ENCODE data around the gene JDP2.

JDP2 gene

DNA sequence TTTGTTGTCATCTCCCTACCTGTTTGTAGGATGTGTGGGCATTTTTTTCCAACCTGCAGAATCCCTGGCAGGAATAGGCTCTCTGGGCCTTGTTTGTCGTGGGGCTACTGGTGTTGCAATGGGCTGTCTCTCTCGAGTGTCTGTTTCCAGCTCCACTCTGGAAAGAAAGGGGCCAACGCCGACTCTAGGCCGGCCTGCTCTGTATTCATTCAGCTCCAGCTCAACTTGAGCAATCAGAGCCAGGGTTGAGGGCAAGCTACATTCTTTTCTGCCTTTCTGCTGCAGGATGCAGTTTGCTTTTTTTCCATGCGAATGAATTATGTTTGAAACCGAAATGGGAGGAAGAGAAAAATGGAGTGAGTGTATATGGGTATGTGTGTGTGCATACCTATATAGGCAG is 2.3 kb downstream of the JDP2 start:
- DNase-seq (ENCODE audit: low read depth): no peak
- peak overlapping the region; percentile 7 for H3K4me3 ChIP-seq (ENCODE audit: low read length)
- TF ChIP-seq, protein P1, sequence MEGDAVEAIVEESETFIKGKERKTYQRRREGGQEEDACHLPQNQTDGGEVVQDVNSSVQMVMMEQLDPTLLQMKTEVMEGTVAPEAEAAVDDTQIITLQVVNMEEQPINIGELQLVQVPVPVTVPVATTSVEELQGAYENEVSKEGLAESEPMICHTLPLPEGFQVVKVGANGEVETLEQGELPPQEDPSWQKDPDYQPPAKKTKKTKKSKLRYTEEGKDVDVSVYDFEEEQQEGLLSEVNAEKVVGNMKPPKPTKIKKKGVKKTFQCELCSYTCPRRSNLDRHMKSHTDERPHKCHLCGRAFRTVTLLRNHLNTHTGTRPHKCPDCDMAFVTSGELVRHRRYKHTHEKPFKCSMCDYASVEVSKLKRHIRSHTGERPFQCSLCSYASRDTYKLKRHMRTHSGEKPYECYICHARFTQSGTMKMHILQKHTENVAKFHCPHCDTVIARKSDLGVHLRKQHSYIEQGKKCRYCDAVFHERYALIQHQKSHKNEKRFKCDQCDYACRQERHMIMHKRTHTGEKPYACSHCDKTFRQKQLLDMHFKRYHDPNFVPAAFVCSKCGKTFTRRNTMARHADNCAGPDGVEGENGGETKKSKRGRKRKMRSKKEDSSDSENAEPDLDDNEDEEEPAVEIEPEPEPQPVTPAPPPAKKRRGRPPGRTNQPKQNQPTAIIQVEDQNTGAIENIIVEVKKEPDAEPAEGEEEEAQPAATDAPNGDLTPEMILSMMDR (conservative IDR thresholded peaks at IDR 0.05; ENCODE audit: low read depth, low read length): no peak

DNA sequence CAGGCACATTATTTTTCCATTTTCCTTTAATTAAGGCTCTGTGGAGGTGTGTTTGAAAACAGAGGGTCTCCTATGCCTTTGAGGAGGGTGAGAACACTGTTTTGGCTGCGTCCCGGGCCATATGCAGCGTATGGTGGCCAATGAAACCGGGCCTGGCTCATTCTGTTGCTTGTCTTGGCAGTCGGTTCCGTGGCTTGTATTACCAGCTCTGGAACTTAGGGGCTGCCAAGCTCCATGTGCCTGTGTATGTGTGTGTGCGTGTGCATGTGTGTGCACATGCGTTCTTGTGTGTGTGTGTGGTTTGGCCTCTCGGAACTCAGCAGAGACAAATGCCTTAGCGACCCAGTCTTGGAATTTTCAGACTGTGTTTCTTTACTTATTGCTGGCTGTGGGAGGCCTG is 2.7 kb downstream of the JDP2 start:
- TF ChIP-seq, protein P1 (conservative IDR thresholded peaks at IDR 0.05; ENCODE audit: low read depth, low read length): no peak
- no peak for DNase-seq (ENCODE audit: low read depth)
- H3K4me3 ChIP-seq (ENCODE audit: low read length): peak overlapping the region; percentile 7

DNA sequence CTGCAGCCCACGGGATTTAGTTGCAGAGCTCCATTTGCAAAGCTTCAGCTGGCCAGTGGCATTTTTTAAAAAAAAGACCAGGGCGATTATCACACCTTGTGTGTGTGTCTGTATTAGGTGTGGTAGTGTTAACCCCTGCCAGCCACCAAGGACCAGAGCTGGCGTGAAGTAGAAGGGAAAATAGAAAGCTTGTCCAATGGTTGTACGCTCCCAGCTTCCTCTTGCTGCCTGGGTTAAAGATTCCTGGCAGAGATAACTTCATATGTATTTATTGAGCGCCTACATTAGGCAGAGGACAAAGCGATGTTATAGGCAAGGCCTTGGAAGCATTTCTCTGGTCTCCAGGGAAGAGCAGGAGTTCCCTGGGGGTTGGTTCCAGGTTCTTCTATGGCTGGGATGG is 3.2 kb downstream of the JDP2 start:
- DNase-seq (ENCODE audit: low read depth): no peak
- no peak overlapping the region for H3K4me3 ChIP-seq (ENCODE audit: low read length)
- TF ChIP-seq, protein P1 (conservative IDR thresholded peaks at IDR 0.05; ENCODE audit: low read depth, low read length): no peak

DNA sequence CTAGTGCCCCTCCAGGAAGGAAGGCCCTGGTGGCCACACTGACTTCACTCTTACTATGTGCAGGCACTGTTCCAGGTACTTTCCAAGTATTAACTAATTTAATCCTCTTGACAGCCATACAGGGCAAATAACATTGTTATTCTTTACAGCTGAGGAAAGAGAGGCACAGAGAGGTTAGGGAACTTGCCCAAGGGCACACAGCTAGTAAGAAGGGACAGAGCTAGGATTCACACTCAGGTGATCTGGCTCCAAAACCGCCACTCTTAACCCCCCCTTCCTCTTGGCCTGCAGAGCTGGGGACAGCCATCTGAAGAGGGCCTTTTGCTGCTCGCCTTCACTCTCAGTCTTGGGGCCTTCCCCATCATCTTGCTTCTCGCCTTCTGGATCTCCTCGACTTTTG is 4.0 kb downstream of the JDP2 start:
- no peak for DNase-seq (ENCODE audit: low read depth)
- H3K4me3 ChIP-seq (ENCODE audit: low read length): no peak overlapping the region
- TF ChIP-seq, protein P1 (conservative IDR thresholded peaks at IDR 0.05; ENCODE audit: low read depth, low read length): no peak

DNA sequence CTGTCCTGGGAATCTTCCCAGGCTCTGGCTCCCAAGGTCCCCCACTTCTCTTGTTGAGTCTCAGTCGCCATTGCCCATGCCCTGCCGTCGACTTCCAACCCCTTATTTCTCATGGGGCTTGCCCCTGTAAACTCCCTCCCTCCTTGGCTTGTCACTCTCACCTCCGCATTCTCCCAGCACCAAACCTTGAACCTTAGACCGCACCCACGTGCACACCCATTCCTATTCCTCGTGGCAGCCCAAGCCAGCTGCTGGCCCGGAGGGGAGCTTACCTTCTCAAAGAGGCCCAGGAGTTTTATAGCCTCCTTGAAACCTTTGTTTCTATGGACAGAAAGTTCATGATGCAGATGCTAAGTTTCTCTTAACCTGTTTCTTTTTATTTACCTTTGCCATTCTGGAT is 4.6 kb downstream of the JDP2 start:
- DNase-seq (ENCODE audit: low read depth): no peak
- TF ChIP-seq, protein P1 (conservative IDR thresholded peaks at IDR 0.05; ENCODE audit: low read depth, low read length): no peak

DNA sequence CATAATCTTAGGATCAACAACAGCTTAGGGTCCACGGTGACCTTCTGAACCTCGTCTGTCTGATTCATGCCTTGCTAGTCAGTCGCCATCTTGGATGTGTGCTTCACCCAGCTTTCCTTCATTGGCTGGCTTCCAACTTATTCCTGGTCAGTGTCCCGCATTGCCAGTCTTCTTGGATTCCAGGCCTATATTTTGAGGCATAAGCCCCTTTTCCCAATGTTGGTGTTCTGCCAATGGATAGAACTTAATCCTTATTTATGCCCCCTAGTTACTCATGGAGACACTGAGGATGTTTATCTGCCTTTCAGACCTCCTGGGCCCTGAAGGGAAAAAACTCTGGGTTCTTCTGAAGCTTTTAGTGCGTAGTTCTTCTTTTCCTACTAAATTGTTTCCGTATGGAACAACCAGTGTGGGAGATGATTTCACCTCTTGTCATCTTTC is 5.8 kb downstream of the JDP2 start:
- DNase-seq (ENCODE audit: low read depth): no peak
- TF ChIP-seq, protein P1 (conservative IDR thresholded peaks at IDR 0.05; ENCODE audit: low read depth, low read length): no peak
- no peak overlapping the region for H3K4me3 ChIP-seq (ENCODE audit: low read length)

More for the DNA sequence above, 4.6 kb downstream of the JDP2 start:
- H3K4me3 ChIP-seq (ENCODE audit: low read length): no peak overlapping the region

DNA sequence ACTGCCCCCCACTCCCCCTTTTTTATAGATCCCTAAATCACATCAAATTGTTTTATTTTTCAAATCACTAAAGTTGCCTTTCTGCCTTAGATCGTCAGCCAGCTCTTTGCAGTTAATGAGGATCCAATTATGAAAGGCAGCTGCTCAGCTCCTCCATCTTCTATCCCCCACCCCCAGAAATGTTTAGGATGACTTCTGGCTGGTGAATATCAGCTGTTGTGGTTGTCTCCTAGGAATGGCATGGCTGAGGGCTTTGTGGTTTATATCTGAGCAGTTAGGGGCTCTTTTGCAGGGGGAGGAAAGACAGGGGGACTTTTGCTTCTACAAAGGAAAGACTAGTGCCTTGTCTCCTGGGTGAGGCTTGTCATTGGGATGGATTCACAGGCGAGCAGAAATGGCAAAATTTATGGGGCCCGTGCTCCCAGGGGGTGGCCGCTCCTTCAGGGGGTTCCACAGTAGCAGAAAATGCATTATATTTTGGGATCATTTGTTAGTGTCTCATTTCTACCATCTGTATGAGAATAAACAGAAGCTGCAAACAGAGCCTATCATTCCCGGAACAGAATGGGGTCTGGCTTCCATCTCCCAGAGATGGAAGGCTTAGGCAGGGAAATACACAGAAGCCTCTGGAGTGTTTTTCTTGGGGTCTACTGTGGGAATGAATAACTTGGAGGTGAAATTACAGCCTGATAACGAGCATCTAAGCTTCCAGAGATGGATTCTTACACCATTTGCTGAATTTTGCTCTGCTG is 6.5 kb downstream of the JDP2 start:
- TF ChIP-seq, protein P1 (conservative IDR thresholded peaks at IDR 0.05; ENCODE audit: low read depth, low read length): no peak
- no peak for DNase-seq (ENCODE audit: low read depth)
- H3K4me3 ChIP-seq (ENCODE audit: low read length): no peak overlapping the region

Measured in retinal pigment epithelial cell (primary cell).